ENCODE data around the gene EMILIN3. TPM values are rescaled to one million over a fixed set of nuclear protein-coding genes. Genes with fewer than 3 reads are reported as not detected.

Gene EMILIN3
- total and polyA plus RNA-seq, 2 of the 4 experiments (the other 2 are of a cell fraction), result under 0.01 to 0.07 TPM

DNA sequence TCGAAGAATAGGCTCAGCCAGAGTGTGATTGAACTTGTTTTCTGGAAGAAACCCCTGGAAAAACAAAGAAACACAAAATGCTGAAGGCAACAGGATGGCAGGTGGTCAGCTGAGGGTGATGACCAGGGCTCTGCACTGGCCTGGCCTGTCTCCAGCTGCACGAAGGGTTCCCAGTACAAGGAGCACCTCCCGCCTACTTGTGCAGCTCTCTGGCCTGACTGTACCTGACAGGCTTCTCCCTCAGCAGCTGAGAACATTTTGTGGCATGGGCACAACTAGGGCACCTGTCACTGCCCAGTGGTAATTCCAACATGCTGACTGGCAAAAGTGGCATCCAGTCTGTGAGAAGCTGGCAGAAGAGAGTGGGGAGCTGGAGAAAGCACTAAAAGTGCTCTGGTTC is 38.8 kb upstream of the EMILIN3 start:
- ChIA-PET CTCF (no interaction called here), POLR2A (ENCODE audit: unreplicated experiment) (no interaction called here)
- H2AFZ ChIP-seq (replicated peaks; ENCODE audit: low read length, poor library complexity), result no peak overlapping the region
- WGBS, 2 experiments (ENCODE audit: extremely low coverage in 2 of 2, insufficient read length in 1 of 2), result 100% methylated on average over 1 of the region's 3 CpGs; no CpG with 5 or more reads in 1 of the 2 experiments
- no peaks in the 10 kb centered on the region for H3K9me3 ChIP-seq (ENCODE audit: control insufficient read depth, insufficient read depth, low read length)
- H3K9ac ChIP-seq (ENCODE audit: low read depth, low read length), result no peak overlapping the region
- H3K14ac ChIP-seq (replicated peaks; ENCODE audit: low read depth, low read length), result no peak overlapping the region
- peaks cover 3% of the 10 kb centered on the region; the same call in 1 of the 2 replicates for H3K9me1 ChIP-seq (ENCODE audit: insufficient read depth, low read length)
- ATAC-seq (ENCODE audit: low read depth) (no peak), DNase-seq (no peak)
- no peak overlapping the region for H3K18ac ChIP-seq (ENCODE audit: low read depth, low read length)
- dilution Hi-C loops (cut with HindIII; ENCODE audit: low sequenced_read_pairs, unreplicated experiment) (no loop called here), in situ Hi-C loops (cut with MboI; ENCODE audit: low sequenced_read_pairs) (no loop called here), intact Hi-C loops (cut with micrococcal nuclease) (no loop called here)
- no peak for TF ChIP-seq RCOR1 (IDR thresholded peaks at IDR 0.05; ENCODE audit: insufficient replicate concordance, low read length)
- no peak for TF ChIP-seq MAZ (IDR thresholded peaks at IDR 0.05; ENCODE audit: borderline replicate concordance, low read depth, low read length)
- TF ChIP-seq NFE2L2 (IDR thresholded peaks at IDR 0.05; ENCODE audit: low read depth, low read length), result no peak
- TF ChIP-seq SMC3 (IDR thresholded peaks at IDR 0.05; ENCODE audit: low read depth, low read length), result no peak
- no peak for TF ChIP-seq CHD1 (IDR thresholded peaks at IDR 0.05; ENCODE audit: low read depth, low read length)
- H2BK20ac ChIP-seq (ENCODE audit: low read depth, low read length), result no peak overlapping the region
- H4K8ac ChIP-seq (ENCODE audit: low read depth in 2 of 2, low read length in 2 of 2), result no peak overlapping the region
- H3K4ac ChIP-seq (ENCODE audit: low read depth, low read length), result no peak overlapping the region
- H4K20me1 ChIP-seq (ENCODE audit: insufficient read depth, low read length), result no peaks in the 10 kb centered on the region; the same call in 1 of the 2 replicates
- H2BK15ac ChIP-seq (ENCODE audit: low read depth, low read length), result no peak overlapping the region
- no peak overlapping the region for H2BK5ac ChIP-seq (ENCODE audit: low read depth, low read length, poor library complexity, severe bottlenecking)
- H3K27ac ChIP-seq (ENCODE audit: insufficient read depth, low read length), result no peak overlapping the region
- no peak overlapping the region for H2AK5ac ChIP-seq (ENCODE audit: low read depth, low read length)
- no peak overlapping the region for H4K91ac ChIP-seq (ENCODE audit: insufficient read depth, low read depth, low read length)
- no peak overlapping the region for H2BK120ac ChIP-seq (ENCODE audit: low read depth, low read length)
- H4K5ac ChIP-seq (ENCODE audit: low read depth, low read length), result no peak overlapping the region
- H3K79me1 ChIP-seq (ENCODE audit: low read depth in 1 of 2, low read length in 2 of 2), result no peaks in the 10 kb centered on the region; a peak in 1 of 4 replicates
- no peak overlapping the region for H3K4me3 ChIP-seq (ENCODE audit: insufficient read depth, low read depth, low read length)
- H3K4me1 ChIP-seq (ENCODE audit: control insufficient read depth, insufficient read depth, low read length), result no peaks in the 10 kb centered on the region
- no TSS peak for BruUV-seq (replicated peaks)
- H3K23ac ChIP-seq (ENCODE audit: low read depth, low read length), result no peak overlapping the region
- H3K27me3 ChIP-seq (ENCODE audit: control insufficient read depth, insufficient read depth, low read length), result no peaks in the 10 kb centered on the region
- H2AK9ac ChIP-seq (replicated peaks; ENCODE audit: low read depth, low read length, poor library complexity), result no peak overlapping the region
- no peak overlapping the region for H3K56ac ChIP-seq (ENCODE audit: extremely low read depth, insufficient read depth, low read length)
- H3K36me3 ChIP-seq (ENCODE audit: control insufficient read depth, insufficient read depth, low read length), result peaks cover 47% of the 10 kb centered on the region
- no peak overlapping the region for H3K4me2 ChIP-seq (ENCODE audit: low read depth, low read length)

Data from IMR-90 (cell line).